Measurements from ENCODE around the gene LRFN2.

LRFN2 gene

DNA sequence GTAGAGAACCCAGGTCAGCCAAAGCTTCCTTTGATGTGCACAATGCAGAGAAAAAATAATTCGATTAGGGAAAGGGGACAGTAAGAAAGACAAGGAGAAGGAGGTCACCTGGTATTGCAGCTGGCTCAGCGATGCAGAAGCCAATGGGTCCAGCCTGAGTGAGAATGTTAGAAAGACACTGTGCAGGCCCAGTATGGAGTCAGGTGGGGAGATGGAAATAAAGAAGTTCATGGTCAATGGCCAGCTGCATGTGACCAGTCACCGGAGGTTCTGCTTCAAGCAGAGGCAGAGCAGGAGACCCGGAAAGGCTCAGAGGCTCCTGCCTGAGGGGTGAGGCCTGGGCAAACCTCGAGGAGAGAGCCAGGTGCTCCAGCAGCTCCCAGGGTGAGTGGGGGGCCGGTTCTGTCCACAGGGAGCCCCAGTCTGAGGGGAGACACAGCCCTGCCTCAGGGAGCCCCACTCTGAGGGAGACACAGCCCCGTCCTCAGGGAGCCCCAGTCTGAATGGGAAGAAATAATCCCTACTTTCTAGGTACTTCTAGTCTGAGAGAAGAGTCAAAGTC lies 51.3 kb downstream of the LRFN2 start:
- Histone ChIP-seq H3K9ac (ENCODE audit: low read length in 2 of 2) (no peak overlapping the region), H3K9me3 (ENCODE audit: control insufficient read depth in 2 of 2, low read length in 2 of 2) (no peaks in the 10 kb centered on the region), H3K27me3 (ENCODE audit: control insufficient read depth in 1 of 2, insufficient read depth in 2 of 2, low read length in 2 of 2) (peaks cover 0 to 5% of the 10 kb centered on the region in 2 donors), H3K4me1 (ENCODE audit: control insufficient read depth, insufficient read depth, low read length) (no peaks in the 10 kb centered on the region), H3K27ac (ENCODE audit: low read length) (no peak overlapping the region), H3K36me3 (ENCODE audit: control insufficient read depth in 2 of 2, insufficient read depth in 2 of 2, low read length in 2 of 2) (no peaks in the 10 kb centered on the region), H3K4me3 (ENCODE audit: low read length in 2 of 2) (no peak overlapping the region)

DNA sequence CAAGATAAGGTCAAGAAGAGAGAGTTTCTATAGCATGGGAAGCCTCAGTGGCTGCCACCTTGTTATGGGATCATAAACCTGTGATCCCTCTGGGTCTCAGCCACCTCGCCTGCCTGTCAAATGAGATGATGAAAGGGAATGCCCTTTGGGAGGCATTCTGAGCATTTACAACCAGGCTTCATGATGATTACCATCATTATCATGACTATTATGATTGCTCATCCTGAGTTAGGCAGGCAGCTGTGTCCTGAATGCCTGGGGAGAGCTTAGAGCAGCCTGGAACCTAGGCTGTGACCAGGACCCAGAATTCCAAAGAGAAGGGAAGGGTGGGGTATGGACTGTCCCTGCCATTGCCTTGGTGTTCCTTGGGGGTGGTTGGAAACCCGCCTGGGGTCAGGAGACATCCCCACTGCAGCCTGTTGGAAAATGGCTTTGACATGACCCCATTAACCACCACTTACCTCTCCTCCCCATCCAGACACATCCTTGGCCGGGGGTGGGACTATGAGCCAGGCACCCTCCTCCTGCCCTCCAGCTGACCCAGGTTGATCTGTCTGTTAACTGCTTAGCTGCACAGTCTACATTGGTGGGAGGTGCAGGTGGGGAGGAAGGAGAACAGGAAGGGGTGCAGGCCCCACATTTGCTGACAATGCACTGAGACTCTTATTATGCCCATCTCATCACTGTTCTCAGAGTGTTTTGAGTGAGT lies 51.9 kb downstream of the LRFN2 start:
- Histone ChIP-seq H3K4me1 (ENCODE audit: control insufficient read depth, insufficient read depth, low read length) (no peaks in the 10 kb centered on the region), H3K9ac (ENCODE audit: low read length in 2 of 2) (no peak overlapping the region), H3K27me3 (ENCODE audit: control insufficient read depth in 1 of 2, insufficient read depth in 2 of 2, low read length in 2 of 2) (peaks cover 0 to 5% of the 10 kb centered on the region in 2 donors), H3K9me3 (ENCODE audit: control insufficient read depth in 2 of 2, low read length in 2 of 2) (no peaks in the 10 kb centered on the region), H3K27ac (ENCODE audit: low read length) (no peak overlapping the region), H3K4me3 (ENCODE audit: low read length in 2 of 2) (no peak overlapping the region), H3K36me3 (ENCODE audit: control insufficient read depth in 2 of 2, insufficient read depth in 2 of 2, low read length in 2 of 2) (no peaks in the 10 kb centered on the region)

DNA sequence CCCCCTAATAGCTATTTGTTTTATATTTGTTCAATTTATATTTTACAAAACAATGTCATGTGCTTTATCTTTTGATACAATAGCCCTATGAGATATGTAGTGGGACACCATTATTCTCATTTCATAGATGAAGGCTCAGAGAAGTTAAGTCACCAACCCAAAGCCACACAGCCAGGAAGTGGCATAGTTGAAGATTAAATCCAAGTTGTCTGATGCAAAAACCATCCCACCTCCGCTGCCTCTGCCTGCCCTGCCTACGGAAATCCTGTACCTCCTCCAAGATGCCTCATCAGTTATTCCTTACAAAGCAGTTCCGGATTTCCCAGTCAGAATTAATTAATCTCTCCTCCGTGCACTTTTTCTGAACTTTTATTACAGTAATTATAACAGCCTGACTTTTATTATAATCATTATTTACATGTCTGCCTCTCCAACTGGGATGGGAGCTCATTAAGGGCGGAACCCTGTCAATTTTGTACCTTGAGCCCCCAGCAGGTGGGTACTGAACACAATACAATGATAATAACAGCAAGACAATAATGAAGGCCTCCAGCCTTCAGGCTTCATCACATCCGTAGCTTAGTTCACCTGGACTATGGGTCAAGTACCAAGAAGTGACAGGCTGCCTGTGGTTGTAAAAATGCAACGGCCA lies 54.7 kb downstream of the LRFN2 start:
- Histone ChIP-seq H3K4me3 (ENCODE audit: low read length in 2 of 2) (no peak overlapping the region), H3K36me3 (ENCODE audit: control insufficient read depth in 2 of 2, insufficient read depth in 2 of 2, low read length in 2 of 2) (no peaks in the 10 kb centered on the region), H3K9ac (ENCODE audit: low read length in 2 of 2) (no peak overlapping the region), H3K27me3 (ENCODE audit: control insufficient read depth in 1 of 2, insufficient read depth in 2 of 2, low read length in 2 of 2) (peaks cover 0 to 5% of the 10 kb centered on the region in 2 donors), H3K9me3 (ENCODE audit: control insufficient read depth in 2 of 2, low read length in 2 of 2) (no peaks in the 10 kb centered on the region), H3K4me1 (ENCODE audit: control insufficient read depth, insufficient read depth, low read length) (no peaks in the 10 kb centered on the region), H3K27ac (ENCODE audit: low read length) (no peak overlapping the region)

DNA sequence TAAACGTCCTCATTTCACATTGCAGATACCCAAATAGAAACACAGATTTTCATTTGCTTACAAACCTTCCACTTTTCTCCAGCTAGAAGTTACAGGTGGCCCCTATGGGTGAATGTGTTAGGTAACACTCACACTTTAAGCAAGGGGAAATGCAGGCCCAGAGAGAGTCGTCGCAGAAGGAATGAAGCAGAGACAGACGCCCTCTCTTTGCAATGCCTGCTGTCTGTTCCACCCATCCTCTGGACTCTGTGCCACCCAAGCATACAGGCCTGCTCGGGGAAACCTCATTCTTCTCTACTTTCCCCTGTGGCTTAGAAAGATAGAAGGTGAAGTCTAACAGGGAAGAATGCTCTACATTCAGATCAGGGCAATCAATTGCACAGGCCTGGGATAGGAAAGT lies 57.2 kb downstream of the LRFN2 start:
- H3K27me3 ChIP-seq (ENCODE audit: control insufficient read depth in 1 of 2, insufficient read depth in 2 of 2, low read length in 2 of 2): peaks cover 0 to 4% of the 10 kb centered on the region in 2 donors
- no peaks in the 10 kb centered on the region for H3K4me1 ChIP-seq (ENCODE audit: control insufficient read depth, insufficient read depth, low read length)
- H3K9me3 ChIP-seq (ENCODE audit: control insufficient read depth in 2 of 2, low read length in 2 of 2): no peaks in the 10 kb centered on the region
- no peak overlapping the region for H3K4me3 ChIP-seq (ENCODE audit: low read length in 2 of 2)
- H3K27ac ChIP-seq (ENCODE audit: low read length): no peak overlapping the region
- no peak overlapping the region for H3K9ac ChIP-seq (ENCODE audit: low read length in 2 of 2)
- H3K36me3 ChIP-seq (ENCODE audit: control insufficient read depth in 2 of 2, insufficient read depth in 2 of 2, low read length in 2 of 2): no peaks in the 10 kb centered on the region

DNA sequence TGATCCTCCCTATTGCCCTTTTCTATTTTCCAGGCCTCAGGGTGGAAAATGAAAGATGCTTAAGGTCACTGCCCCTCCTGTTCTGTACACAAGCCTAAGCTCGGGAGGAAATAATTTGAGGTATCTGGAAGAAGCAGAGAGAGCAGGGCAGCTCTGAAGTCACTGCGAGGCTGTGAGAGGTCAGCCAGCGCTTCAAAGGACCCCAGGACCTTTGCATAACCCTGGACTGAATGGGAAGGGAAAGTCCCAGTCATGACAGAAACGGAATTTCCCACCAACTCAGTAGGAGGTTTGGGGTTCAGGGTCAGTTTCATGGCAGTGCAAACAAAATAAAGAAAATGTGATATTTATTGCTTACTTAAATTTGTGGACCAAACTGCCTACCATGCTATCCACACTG lies 58.1 kb downstream of the LRFN2 start:
- no peak overlapping the region for H3K9ac ChIP-seq (ENCODE audit: low read length in 2 of 2)
- H3K27ac ChIP-seq (ENCODE audit: low read length): no peak overlapping the region
- H3K36me3 ChIP-seq (ENCODE audit: control insufficient read depth in 2 of 2, insufficient read depth in 2 of 2, low read length in 2 of 2): no peaks in the 10 kb centered on the region
- H3K4me1 ChIP-seq (ENCODE audit: control insufficient read depth, insufficient read depth, low read length): no peaks in the 10 kb centered on the region
- H3K27me3 ChIP-seq (ENCODE audit: control insufficient read depth in 1 of 2, insufficient read depth in 2 of 2, low read length in 2 of 2): no peaks in the 10 kb centered on the region
- no peak overlapping the region for H3K4me3 ChIP-seq (ENCODE audit: low read length in 2 of 2)
- H3K9me3 ChIP-seq (ENCODE audit: control insufficient read depth in 2 of 2, low read length in 2 of 2): no peaks in the 10 kb centered on the region

DNA sequence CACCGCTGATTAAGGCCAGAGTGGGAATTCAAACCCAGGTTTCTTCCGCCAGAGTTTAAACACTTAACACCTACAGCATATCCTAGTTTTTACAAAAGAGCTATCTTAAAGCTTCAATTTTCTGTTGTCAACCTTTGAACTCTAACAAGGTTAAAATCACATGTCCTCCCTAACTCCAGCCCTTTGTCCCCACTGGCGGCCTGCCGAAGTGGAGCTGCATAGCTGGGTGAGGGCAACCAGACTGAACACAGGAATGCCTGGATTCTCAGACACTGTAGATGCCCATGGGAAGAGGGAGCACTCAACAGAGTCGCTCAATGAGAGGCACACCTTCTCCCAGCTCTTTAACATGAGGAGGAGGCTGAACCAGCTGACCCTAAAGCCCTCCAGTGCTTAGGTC lies 59.1 kb downstream of the LRFN2 start:
- Histone ChIP-seq H3K36me3 (ENCODE audit: control insufficient read depth in 2 of 2, insufficient read depth in 2 of 2, low read length in 2 of 2) (no peaks in the 10 kb centered on the region), H3K4me3 (ENCODE audit: low read length in 2 of 2) (no peak overlapping the region), H3K27ac (ENCODE audit: low read length) (no peak overlapping the region), H3K27me3 (ENCODE audit: control insufficient read depth in 1 of 2, insufficient read depth in 2 of 2, low read length in 2 of 2) (no peaks in the 10 kb centered on the region), H3K4me1 (ENCODE audit: control insufficient read depth, insufficient read depth, low read length) (no peaks in the 10 kb centered on the region), H3K9me3 (ENCODE audit: control insufficient read depth in 2 of 2, low read length in 2 of 2) (no peaks in the 10 kb centered on the region), H3K9ac (ENCODE audit: low read length in 2 of 2) (no peak overlapping the region)

DNA sequence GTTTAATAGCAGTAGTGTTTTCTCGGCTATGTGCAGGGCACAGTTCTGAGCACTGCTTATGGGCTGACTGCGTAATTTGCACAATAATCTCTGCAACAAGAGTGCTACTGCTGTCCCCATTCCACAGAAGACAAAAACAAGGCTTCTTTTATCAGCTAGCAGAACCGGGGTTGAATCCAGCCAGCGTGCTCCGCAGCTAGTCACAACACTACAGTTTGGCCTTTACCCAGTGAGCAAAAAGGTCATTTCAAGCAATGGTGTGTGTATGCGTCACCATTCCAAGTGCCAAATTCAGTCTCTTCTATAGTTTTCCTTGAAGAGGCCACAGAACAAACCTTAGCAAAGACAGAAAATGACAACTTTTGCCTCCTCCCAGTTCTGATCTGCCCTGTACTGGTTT lies 61.1 kb downstream of the LRFN2 start:
- Histone ChIP-seq H3K27ac (ENCODE audit: low read length) (no peak overlapping the region), H3K9ac (ENCODE audit: low read length in 2 of 2) (no peak overlapping the region), H3K36me3 (ENCODE audit: control insufficient read depth in 2 of 2, insufficient read depth in 2 of 2, low read length in 2 of 2) (no peaks in the 10 kb centered on the region), H3K4me1 (ENCODE audit: control insufficient read depth, insufficient read depth, low read length) (no peaks in the 10 kb centered on the region), H3K9me3 (ENCODE audit: control insufficient read depth in 2 of 2, low read length in 2 of 2) (no peaks in the 10 kb centered on the region), H3K4me3 (ENCODE audit: low read length in 2 of 2) (no peak overlapping the region), H3K27me3 (ENCODE audit: control insufficient read depth in 1 of 2, insufficient read depth in 2 of 2, low read length in 2 of 2) (no peaks in the 10 kb centered on the region)

DNA sequence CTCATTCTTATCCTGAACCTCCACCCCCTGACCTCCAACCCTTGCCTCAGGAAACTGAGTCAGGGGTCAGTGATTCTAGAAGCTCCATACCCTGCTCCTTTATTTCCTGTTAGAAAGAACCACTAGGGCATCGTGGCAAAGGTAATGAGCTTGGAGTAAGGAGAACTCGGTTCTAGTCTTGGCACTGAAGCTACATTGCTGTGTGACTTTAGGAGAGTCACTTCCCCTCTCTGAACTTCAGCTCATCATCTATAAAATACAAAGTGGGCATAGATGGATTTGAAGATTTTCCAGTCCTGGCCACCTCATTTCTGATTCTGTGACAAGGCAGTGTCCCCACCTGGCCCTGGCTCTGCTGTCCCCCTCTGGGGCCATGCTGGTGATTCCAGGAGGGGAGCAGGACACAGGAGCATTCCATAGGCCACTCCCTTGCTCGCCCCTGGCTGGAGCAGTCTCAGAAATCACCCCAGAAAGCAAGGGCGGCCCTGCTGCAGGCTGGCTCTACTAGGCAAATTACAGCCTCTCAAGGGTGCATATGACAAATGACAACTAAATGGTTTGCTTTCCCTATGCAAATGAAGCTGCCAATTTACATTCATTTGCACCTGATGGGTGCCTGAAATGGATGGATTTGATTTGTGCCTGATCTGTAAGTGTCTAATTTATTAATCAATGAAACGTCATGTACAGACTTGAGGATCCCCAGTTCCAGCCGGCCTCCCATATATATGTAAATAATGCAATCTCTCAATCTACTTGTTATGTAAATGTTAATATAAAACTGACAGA lies 62.2 kb downstream of the LRFN2 start:
- Histone ChIP-seq H3K4me1 (ENCODE audit: control insufficient read depth, insufficient read depth, low read length) (no peaks in the 10 kb centered on the region), H3K9ac (ENCODE audit: low read length in 2 of 2) (no peak overlapping the region), H3K27me3 (ENCODE audit: control insufficient read depth in 1 of 2, insufficient read depth in 2 of 2, low read length in 2 of 2) (no peaks in the 10 kb centered on the region), H3K4me3 (ENCODE audit: low read length in 2 of 2) (no peak overlapping the region), H3K9me3 (ENCODE audit: control insufficient read depth in 2 of 2, low read length in 2 of 2) (no peaks in the 10 kb centered on the region), H3K36me3 (ENCODE audit: control insufficient read depth in 2 of 2, insufficient read depth in 2 of 2, low read length in 2 of 2) (no peaks in the 10 kb centered on the region), H3K27ac (ENCODE audit: low read length) (no peak overlapping the region)

DNA sequence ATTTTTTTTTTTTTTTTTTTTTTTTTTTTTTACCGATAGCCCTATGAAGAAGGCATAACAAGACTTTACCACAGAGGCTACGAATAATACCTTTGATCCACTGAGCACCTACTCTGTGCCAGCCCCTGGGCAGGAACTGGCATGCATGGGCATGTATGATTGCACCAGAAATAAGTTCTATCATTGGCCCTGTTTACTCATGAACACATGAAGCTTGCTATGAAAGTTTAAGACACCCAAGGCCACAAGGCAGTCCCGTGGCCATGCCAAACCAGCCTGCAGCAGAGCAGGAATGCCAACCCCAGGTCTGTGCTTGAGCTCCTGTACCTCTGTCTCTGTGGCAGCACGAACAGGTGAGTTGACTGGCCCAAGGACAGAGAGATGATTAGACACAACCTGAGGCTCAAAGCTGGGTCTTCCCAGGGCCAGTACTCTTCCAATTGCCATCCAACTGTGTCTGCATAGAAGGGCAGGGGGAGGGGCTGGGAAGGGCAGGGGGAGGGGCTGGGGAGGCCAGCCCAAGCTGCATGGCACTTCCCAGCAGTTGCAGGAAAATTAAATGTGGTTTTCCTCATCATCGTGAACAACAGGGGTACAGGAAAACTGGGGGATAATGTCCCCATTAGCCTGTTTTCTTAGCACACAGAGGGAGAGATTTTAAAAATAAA lies 63.5 kb downstream of the LRFN2 start:
- no peak overlapping the region for H3K27ac ChIP-seq (ENCODE audit: low read length)
- peaks cover 0 to 5% of the 10 kb centered on the region in 2 donors for H3K27me3 ChIP-seq (ENCODE audit: control insufficient read depth in 1 of 2, insufficient read depth in 2 of 2, low read length in 2 of 2)
- H3K4me3 ChIP-seq (ENCODE audit: low read length in 2 of 2): no peak overlapping the region
- H3K36me3 ChIP-seq (ENCODE audit: control insufficient read depth in 2 of 2, insufficient read depth in 2 of 2, low read length in 2 of 2): no peaks in the 10 kb centered on the region
- H3K9me3 ChIP-seq (ENCODE audit: control insufficient read depth in 2 of 2, low read length in 2 of 2): no peaks in the 10 kb centered on the region
- H3K4me1 ChIP-seq (ENCODE audit: control insufficient read depth, insufficient read depth, low read length): no peaks in the 10 kb centered on the region
- no peak overlapping the region for H3K9ac ChIP-seq (ENCODE audit: low read length in 2 of 2)

DNA sequence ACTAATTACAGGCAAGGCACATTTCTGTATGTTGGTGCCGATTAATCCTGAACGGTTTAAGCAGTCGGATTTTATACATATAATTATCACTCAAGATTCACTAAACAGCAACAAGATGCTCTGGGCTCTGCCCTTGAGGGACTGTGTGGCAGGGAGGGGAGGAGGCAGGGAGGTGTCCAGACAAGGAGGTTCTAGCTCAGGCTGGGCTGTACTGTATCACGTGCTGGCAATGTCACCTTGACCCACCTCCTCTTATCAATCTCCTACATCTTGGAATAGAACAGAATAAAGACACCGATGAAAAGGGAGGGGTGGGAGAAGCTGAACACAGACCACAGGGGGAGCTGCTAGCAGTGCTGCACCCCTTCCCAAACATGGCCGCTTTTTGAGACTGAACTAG lies 65.7 kb downstream of the LRFN2 start:
- Histone ChIP-seq H3K9me3 (ENCODE audit: control insufficient read depth in 2 of 2, low read length in 2 of 2) (peaks cover 0 to 2% of the 10 kb centered on the region in 2 donors), H3K27ac (ENCODE audit: low read length) (no peak overlapping the region), H3K9ac (ENCODE audit: low read length in 2 of 2) (no peak overlapping the region), H3K36me3 (ENCODE audit: control insufficient read depth in 2 of 2, insufficient read depth in 2 of 2, low read length in 2 of 2) (no peaks in the 10 kb centered on the region), H3K27me3 (ENCODE audit: control insufficient read depth in 1 of 2, insufficient read depth in 2 of 2, low read length in 2 of 2) (peaks cover 3 to 5% of the 10 kb centered on the region in 2 donors), H3K4me1 (ENCODE audit: control insufficient read depth, insufficient read depth, low read length) (no peaks in the 10 kb centered on the region), H3K4me3 (ENCODE audit: low read length in 2 of 2) (no peak overlapping the region)

Data from stomach smooth muscle (tissue), 2 donors.